ENCODE results near the gene COL27A1. TPM values are rescaled to one million over a fixed set of nuclear protein-coding genes. Genes with fewer than 3 reads are reported as not detected.

COL27A1 gene
- total RNA-seq, 1 experiment from 2014 or later, result 37.0 TPM

GRCh38 chr9:114177423-114178064, 22.2 kb downstream of the COL27A1 start:
- TF ChIP-seq, protein P1, sequence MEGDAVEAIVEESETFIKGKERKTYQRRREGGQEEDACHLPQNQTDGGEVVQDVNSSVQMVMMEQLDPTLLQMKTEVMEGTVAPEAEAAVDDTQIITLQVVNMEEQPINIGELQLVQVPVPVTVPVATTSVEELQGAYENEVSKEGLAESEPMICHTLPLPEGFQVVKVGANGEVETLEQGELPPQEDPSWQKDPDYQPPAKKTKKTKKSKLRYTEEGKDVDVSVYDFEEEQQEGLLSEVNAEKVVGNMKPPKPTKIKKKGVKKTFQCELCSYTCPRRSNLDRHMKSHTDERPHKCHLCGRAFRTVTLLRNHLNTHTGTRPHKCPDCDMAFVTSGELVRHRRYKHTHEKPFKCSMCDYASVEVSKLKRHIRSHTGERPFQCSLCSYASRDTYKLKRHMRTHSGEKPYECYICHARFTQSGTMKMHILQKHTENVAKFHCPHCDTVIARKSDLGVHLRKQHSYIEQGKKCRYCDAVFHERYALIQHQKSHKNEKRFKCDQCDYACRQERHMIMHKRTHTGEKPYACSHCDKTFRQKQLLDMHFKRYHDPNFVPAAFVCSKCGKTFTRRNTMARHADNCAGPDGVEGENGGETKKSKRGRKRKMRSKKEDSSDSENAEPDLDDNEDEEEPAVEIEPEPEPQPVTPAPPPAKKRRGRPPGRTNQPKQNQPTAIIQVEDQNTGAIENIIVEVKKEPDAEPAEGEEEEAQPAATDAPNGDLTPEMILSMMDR (conservative IDR thresholded peaks at IDR 0.05; ENCODE audit: low read depth, low read length), result no peak
- no peak for TF ChIP-seq EZH2 (IDR thresholded peaks at IDR 0.05; ENCODE audit: borderline replicate concordance, low read depth, low read length, poor library complexity, severe bottlenecking)
- Histone ChIP-seq H3K27me3 (replicated peaks; ENCODE audit: insufficient read depth, low read depth, low read length, poor library complexity) (no peaks in the 10 kb centered on the region), H3K4me1 (ENCODE audit: insufficient read depth, low read length, poor library complexity, severe bottlenecking) (peaks cover 24% of the 10 kb centered on the region), H3K27ac (ENCODE audit: low read depth, low read length, poor library complexity, severe bottlenecking) (no peak overlapping the region), H3K4me3 (ENCODE audit: low read depth, low read length, poor library complexity, severe bottlenecking) (no peak overlapping the region), H3K36me3 (ENCODE audit: insufficient read depth, low read length, poor library complexity, severe bottlenecking) (no peaks in the 10 kb centered on the region), H3K9me3 (ENCODE audit: low read depth, low read length, poor library complexity, severe bottlenecking) (no peaks in the 10 kb centered on the region)
- peak; percentile 86 for DNase-seq (ENCODE audit: low spot score)
- intact Hi-C loops (cut with micrococcal nuclease; ENCODE audit: unreplicated experiment), result no loop called here
- no TSS peak for BruUV-seq (replicated peaks)
- POLR2A ChIA-PET (ENCODE audit: low non-redundant PET), result interaction anchor here (0.5 to 0.6 kb wide), 2 partner anchors 10 to 33 kb away, joined by 3 to 4 read pairs; no protein-coding TSS in a partner anchor
- CTCF ChIA-PET, result interaction anchor here (0.7 to 1.9 kb wide), 3 partner anchors 21 to 24 kb away, joined by 3 to 7 read pairs (median 3); partner anchors contain the start of gene COL27A1

- intact Hi-C loops (cut with micrococcal nuclease; ENCODE audit: unreplicated experiment), result no loop called here
- Histone ChIP-seq H3K9me3 (ENCODE audit: low read depth, low read length, poor library complexity, severe bottlenecking) (no peaks in the 10 kb centered on the region), H3K27ac (ENCODE audit: low read depth, low read length, poor library complexity, severe bottlenecking) (no peak overlapping the region), H3K36me3 (ENCODE audit: insufficient read depth, low read length, poor library complexity, severe bottlenecking) (no peaks in the 10 kb centered on the region), H3K4me3 (ENCODE audit: low read depth, low read length, poor library complexity, severe bottlenecking) (no peak overlapping the region), H3K27me3 (replicated peaks; ENCODE audit: insufficient read depth, low read depth, low read length, poor library complexity) (no peaks in the 10 kb centered on the region), H3K4me1 (ENCODE audit: insufficient read depth, low read length, poor library complexity, severe bottlenecking) (peaks cover 24% of the 10 kb centered on the region)
- ChIA-PET POLR2A (ENCODE audit: low non-redundant PET) (interaction anchor here (0.5 kb wide), 1 partner anchor 10 kb away, joined by 3 read pairs; no protein-coding TSS in a partner anchor), CTCF (interaction anchor here (0.7 to 1.9 kb wide), 2 partner anchors 21 to 23 kb away, joined by 3 to 7 read pairs; partner anchors contain the start of gene COL27A1)
- no peak for TF ChIP-seq EZH2 (IDR thresholded peaks at IDR 0.05; ENCODE audit: borderline replicate concordance, low read depth, low read length, poor library complexity, severe bottlenecking)
- TF ChIP-seq, protein P1 (conservative IDR thresholded peaks at IDR 0.05; ENCODE audit: low read depth, low read length), result no peak
- BruUV-seq (replicated peaks), result no TSS peak
- DNase-seq (ENCODE audit: low spot score), result no peak
Measured at GRCh38 chr9:114178076-114178475, 22.7 kb downstream of the COL27A1 start.

DNA sequence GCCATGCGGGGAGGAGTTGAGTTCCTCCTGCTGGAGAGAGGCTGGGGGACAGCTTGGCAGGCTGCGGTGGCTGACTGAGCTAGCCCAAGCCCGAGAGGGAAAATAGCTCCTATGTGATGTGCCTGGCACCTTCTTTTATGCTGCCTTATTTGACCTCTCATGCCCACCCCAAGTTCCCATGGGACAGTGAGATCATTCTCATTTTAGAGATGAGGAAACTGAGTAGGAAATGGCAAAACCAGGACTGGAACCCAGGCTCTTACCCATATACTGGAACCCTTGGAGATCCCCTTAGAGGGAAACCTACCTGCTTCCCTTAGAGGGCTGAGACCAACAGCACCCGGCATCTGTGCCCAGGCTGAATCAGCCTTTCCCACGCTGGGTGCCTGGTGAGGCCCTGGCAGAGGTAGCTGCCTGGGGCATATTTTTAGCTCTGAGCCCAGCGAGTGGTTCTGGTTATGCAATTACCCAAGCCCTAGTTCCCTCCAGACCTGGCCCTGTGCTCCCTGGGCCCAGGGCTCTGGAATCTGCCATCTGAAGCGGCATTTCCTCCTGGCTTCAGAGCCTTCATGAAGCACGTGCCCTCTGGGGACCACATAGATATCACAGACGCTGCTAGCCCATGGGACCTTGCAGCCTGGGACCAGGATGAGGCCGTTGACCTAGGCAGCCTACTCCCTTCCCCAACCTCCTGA, 23.6 kb downstream of the COL27A1 start:
- H3K27ac ChIP-seq (ENCODE audit: low read depth, low read length, poor library complexity, severe bottlenecking), result no peak overlapping the region
- no TSS peak for BruUV-seq (replicated peaks)
- TF ChIP-seq, protein P1 (conservative IDR thresholded peaks at IDR 0.05; ENCODE audit: low read depth, low read length), result no peak
- no peak for TF ChIP-seq EZH2 (IDR thresholded peaks at IDR 0.05; ENCODE audit: borderline replicate concordance, low read depth, low read length, poor library complexity, severe bottlenecking)
- H3K36me3 ChIP-seq (ENCODE audit: insufficient read depth, low read length, poor library complexity, severe bottlenecking), result no peaks in the 10 kb centered on the region
- no peaks in the 10 kb centered on the region for H3K27me3 ChIP-seq (replicated peaks; ENCODE audit: insufficient read depth, low read depth, low read length, poor library complexity)
- H3K9me3 ChIP-seq (ENCODE audit: low read depth, low read length, poor library complexity, severe bottlenecking), result no peaks in the 10 kb centered on the region
- peaks cover 24% of the 10 kb centered on the region for H3K4me1 ChIP-seq (ENCODE audit: insufficient read depth, low read length, poor library complexity, severe bottlenecking)
- intact Hi-C loops (cut with micrococcal nuclease; ENCODE audit: unreplicated experiment), result no loop called here
- CTCF ChIA-PET, result no interaction called here
- POLR2A ChIA-PET (ENCODE audit: low non-redundant PET), result no interaction called here
- no peak overlapping the region for H3K4me3 ChIP-seq (ENCODE audit: low read depth, low read length, poor library complexity, severe bottlenecking)
- no peak for DNase-seq (ENCODE audit: low spot score)

Measured in A673 (cell line).